Measurements from ENCODE around the gene TGM4. TPM values are rescaled to one million over a fixed set of nuclear protein-coding genes. Genes with fewer than 3 reads are reported as not detected.

Gene TGM4
- total and polyA plus RNA-seq, 4 donors: 0.01 TPM; not detected in 3

DNA sequence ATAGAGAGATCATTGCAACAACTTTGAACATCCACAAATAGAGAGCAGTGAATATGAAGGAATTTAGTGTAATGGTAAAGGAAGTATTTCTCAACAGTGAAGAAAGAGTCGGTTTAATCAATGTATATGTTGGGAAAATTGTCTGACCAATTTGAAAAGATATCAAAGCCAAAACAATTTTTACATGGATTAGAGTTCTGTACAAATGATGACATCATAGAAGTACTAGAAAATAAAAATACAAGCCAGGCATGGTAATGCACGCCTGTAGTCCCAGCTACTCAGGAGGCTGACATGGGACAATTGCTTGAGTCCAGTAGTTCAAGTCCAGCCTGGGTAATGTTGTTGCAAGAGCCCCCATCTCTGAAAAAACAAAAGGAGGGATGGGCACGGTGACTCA is 38.7 kb upstream of the TGM4 start:
- 96 to 100% methylated on average over 3 of the region's 3 CpGs for WGBS, 2 donors
- H3K4me1 ChIP-seq (ENCODE audit: control insufficient read depth in 5 of 5, insufficient read depth in 5 of 5, low read length in 5 of 5): no peaks in the 10 kb centered on the region
- no peak overlapping the region for H3K27ac ChIP-seq (ENCODE audit: low read depth in 1 of 2, low read length in 1 of 2)
- TF ChIP-seq, protein P1, sequence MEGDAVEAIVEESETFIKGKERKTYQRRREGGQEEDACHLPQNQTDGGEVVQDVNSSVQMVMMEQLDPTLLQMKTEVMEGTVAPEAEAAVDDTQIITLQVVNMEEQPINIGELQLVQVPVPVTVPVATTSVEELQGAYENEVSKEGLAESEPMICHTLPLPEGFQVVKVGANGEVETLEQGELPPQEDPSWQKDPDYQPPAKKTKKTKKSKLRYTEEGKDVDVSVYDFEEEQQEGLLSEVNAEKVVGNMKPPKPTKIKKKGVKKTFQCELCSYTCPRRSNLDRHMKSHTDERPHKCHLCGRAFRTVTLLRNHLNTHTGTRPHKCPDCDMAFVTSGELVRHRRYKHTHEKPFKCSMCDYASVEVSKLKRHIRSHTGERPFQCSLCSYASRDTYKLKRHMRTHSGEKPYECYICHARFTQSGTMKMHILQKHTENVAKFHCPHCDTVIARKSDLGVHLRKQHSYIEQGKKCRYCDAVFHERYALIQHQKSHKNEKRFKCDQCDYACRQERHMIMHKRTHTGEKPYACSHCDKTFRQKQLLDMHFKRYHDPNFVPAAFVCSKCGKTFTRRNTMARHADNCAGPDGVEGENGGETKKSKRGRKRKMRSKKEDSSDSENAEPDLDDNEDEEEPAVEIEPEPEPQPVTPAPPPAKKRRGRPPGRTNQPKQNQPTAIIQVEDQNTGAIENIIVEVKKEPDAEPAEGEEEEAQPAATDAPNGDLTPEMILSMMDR (IDR thresholded peaks at IDR 0.05; ENCODE audit: control extremely low read depth, extremely low read depth): no peak
- no peaks in the 10 kb centered on the region for H3K27me3 ChIP-seq (ENCODE audit: control insufficient read depth in 3 of 3, insufficient read depth in 3 of 3, low read length in 2 of 3)
- no peak for DNase-seq
- peaks cover 0 to 9% (median 2%) of the 10 kb centered on the region in 4 donors for H3K36me3 ChIP-seq (ENCODE audit: control insufficient read depth in 4 of 4, insufficient read depth in 4 of 4, low read length in 4 of 4)
- no peak for ATAC-seq (ENCODE audit: insufficient read depth, low FRiP score)
- H3K9ac ChIP-seq (ENCODE audit: insufficient read depth in 1 of 2, low read length in 2 of 2): no peak overlapping the region
- H3K4me3 ChIP-seq: no peak overlapping the region
- H3K9me3 ChIP-seq (ENCODE audit: control insufficient read depth in 4 of 4, insufficient read depth in 3 of 4, low read length in 3 of 4): peaks cover 2 to 7% (median 5%) of the 10 kb centered on the region in 4 donors

GRCh38 chr3:44842376-44842775 is 32.0 kb upstream of the TGM4 start:
- no peaks in the 10 kb centered on the region for H3K27me3 ChIP-seq (ENCODE audit: control insufficient read depth in 3 of 3, insufficient read depth in 3 of 3, low read length in 2 of 3)
- no peak overlapping the region for H3K9ac ChIP-seq (ENCODE audit: insufficient read depth in 1 of 2, low read length in 2 of 2)
- H3K27ac ChIP-seq (ENCODE audit: low read depth in 1 of 2, low read length in 1 of 2): no peak overlapping the region
- H3K36me3 ChIP-seq (ENCODE audit: control insufficient read depth in 4 of 4, insufficient read depth in 4 of 4, low read length in 4 of 4): peaks cover 0 to 10% (median 3%) of the 10 kb centered on the region in 4 donors
- TF ChIP-seq, protein P1 (IDR thresholded peaks at IDR 0.05; ENCODE audit: control extremely low read depth, extremely low read depth): no peak
- ATAC-seq (ENCODE audit: insufficient read depth, low FRiP score) (no peak), DNase-seq (no peak)
- peaks cover 0 to 2% (median 0%) of the 10 kb centered on the region in 4 donors for H3K9me3 ChIP-seq (ENCODE audit: control insufficient read depth in 4 of 4, insufficient read depth in 3 of 4, low read length in 3 of 4)
- H3K4me3 ChIP-seq: no peak overlapping the region
- peaks cover 0 to 10% (median 0%) of the 10 kb centered on the region in 5 donors for H3K4me1 ChIP-seq (ENCODE audit: control insufficient read depth in 5 of 5, insufficient read depth in 5 of 5, low read length in 5 of 5)
- WGBS, 2 donors: 82 to 92% methylated on average over 2 of the region's 2 CpGs

DNA sequence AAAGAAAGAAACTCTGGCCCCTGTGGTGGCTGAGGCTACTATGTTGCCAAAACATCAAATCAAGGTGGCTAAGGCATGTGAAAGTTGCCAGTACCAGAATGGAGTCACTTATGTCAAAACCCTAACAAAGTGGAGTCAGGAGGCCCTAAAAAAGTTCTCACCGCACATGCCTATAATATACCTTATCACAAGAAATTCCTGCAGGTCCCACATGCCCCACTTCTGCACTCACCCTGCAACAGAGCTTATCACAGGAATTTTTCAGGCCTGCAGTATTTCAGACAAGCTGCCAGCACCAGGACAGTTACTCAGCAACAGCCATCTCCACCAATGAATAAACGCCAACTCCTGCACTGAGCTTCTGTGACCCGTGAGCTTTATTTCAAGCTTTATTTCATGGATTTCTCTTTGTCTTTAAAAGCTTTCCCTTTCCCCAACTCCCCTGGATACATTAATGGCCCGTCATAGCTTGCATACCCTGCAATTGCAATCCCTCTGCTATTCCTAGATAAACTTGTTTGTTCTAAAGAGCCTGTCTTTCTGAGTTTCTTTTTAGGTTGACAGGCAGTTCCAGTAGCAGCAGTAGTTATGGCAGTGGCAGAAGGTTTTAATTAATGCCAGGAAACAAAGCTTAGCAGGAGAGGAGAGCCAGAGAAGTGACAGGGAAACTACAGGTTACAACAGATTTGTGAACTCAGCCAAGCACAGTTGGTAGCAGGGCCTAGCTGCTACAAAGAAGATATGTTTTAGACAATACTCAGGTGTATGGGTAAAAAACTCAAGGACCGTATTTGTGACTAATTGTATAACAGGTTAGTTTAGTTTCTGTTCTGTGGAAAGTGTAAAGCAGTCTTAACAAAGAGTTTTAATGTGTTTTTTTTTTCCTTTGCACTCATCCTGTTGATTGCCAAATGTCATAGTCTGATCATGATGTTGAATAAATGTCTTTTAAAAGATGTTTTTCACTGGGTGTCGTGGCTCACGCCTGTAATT is 28.6 kb upstream of the TGM4 start:
- no peak overlapping the region for H3K4me3 ChIP-seq
- H3K36me3 ChIP-seq (ENCODE audit: control insufficient read depth in 4 of 4, insufficient read depth in 4 of 4, low read length in 4 of 4): peaks cover 0 to 13% (median 2%) of the 10 kb centered on the region in 4 donors
- TF ChIP-seq, protein P1 (IDR thresholded peaks at IDR 0.05; ENCODE audit: control extremely low read depth, extremely low read depth): no peak
- H3K27me3 ChIP-seq (ENCODE audit: control insufficient read depth in 3 of 3, insufficient read depth in 3 of 3, low read length in 2 of 3): no peaks in the 10 kb centered on the region
- 74 to 86% methylated on average over 7 of the region's 7 CpGs for WGBS, 2 donors
- peak; percentile 3 to 55 (median 37) for DNase-seq
- peaks cover 0 to 12% (median 0%) of the 10 kb centered on the region in 5 donors for H3K4me1 ChIP-seq (ENCODE audit: control insufficient read depth in 5 of 5, insufficient read depth in 5 of 5, low read length in 5 of 5)
- no peak for ATAC-seq (ENCODE audit: insufficient read depth, low FRiP score)
- peak overlapping the region in 1 of 2 donors; percentile 16 for H3K9ac ChIP-seq (ENCODE audit: insufficient read depth in 1 of 2, low read length in 2 of 2)
- H3K9me3 ChIP-seq (ENCODE audit: control insufficient read depth in 4 of 4, insufficient read depth in 3 of 4, low read length in 3 of 4): no peaks in the 10 kb centered on the region
- H3K27ac ChIP-seq (ENCODE audit: low read depth in 1 of 2, low read length in 1 of 2): peak overlapping the region in 1 of 2 donors; percentile 93

Data from lung (tissue), 12 donors.